GM21576 (cell line): ENCODE data around the gene KIDINS220.

Experiments
- ATAC-seq: cut with Tn5 transposase; IDR thresholded peaks from one replicate; pipeline ENCODE4 v1.9.1; 2021; ENCODE audit warnings: mild to moderate bottlenecking, moderate library complexity; ENCODE audit not compliant: unreplicated experiment

Gene KIDINS220

GRCh38 chr2:8805278-8806210 lies 31.9 kb downstream of the KIDINS220 start:
- ATAC-seq, result no peak

DNA sequence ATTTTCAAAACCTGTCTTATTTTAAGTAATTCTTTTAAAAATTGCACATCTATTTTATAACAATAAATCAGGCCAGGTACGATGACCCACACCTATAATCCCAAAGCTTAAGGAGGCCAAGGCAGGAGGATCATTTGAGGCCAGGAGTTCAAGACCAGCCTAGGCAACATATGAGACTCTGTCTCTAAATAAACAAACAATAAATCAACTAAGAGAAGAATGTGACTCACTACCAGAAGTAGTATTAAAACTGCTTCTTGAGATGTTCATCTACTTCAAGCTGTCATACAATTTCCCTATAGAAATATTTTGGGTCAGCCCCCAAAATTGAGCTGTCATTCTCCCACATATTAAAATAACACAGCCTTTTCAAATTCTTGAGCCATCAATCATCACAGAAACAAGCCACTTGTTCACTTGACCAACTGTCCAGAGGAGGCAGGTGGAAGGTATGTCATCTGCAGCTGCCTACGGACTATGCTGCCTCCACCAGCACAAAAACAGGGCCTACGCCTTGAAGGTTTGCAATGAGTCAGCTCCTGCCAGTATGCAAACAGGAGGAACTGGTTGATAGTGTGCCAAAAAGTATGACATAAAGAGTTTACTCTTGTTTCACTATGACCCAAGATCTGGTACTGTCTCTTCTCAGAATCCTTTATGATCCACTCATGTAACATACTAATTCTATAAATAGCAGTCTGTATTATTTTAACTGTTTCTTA lies 33.6 kb downstream of the KIDINS220 start:
- peak; percentile 99 for ATAC-seq

DNA sequence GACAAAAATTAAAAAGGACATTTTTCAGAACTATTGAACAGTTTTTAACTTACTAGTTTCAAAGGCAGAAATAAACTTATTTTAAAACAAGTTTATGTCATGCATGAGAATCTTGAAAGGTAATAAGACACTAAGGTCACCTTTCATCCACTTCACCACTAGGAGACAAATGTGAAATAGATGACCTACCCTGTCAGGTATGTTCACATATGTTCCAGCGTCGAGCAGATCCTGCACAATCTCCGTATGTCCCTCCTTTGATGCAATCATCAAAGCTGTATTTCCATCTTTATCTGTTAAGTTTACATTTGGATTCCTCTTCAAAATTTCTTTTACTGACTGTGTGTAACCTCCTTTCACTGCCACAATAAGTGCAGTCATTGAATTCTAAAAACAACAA lies 34.7 kb downstream of the KIDINS220 start:
- no peak for ATAC-seq

DNA sequence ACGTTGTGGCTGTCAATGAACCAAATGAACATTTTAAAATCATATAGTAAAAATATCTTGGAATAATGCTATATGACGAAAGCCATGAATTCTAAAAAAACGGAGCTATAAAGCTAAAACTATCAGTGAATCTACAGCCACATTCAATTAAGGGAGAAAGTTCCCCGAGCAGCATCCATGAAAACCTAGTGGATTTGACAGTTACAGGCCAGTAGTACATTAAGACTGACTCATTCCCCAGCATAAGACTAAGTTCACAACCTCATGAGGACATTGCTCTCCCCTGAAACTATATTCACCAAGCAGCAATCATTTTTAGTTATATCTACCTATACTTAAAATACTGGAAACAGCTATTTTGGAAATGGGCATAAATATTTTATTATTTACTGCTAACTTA lies 36.6 kb downstream of the KIDINS220 start:
- no peak for ATAC-seq

DNA sequence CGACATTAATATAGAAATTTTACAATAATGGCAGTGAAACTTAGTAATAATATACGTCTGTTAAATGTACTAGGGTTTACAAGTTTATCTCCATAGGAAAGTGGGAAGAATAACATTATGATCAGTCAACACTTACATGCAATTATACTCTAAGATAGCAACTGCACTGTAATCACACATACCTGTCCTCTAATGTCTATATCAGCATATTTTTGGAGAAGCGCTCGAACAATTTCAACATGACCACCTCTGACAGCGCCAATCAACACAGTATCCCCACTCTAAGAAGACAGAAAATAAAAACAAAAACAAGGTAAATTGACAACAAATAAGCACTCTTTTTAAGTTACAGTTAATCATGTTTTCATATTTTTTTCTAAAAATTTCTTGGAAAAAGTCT lies 37.2 kb downstream of the KIDINS220 start:
- no peak for ATAC-seq

- ATAC-seq, result no peak
Measured at GRCh38 chr2:8799004-8799403, 38.4 kb downstream of the KIDINS220 start.

DNA sequence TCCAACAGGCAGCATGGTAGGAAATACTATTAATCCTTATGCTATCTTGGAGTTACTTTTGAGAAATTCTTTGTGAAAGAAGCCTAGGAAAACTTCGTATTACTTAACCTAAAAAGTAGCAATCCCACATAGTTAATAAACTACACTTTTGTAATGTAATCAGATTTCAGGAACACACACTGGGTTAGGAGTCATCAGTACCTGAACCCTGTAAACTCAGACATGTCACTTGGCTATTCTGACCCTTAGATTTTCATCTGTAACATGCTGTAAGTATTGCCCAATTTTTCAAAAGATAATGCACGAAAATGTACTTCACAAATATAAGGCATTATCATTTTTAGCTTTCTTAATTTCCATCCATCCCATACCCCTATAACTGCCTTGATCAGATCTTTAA lies 39.0 kb downstream of the KIDINS220 start:
- ATAC-seq, result no peak

GRCh38 chr2:8797682-8798081 lies 39.7 kb downstream of the KIDINS220 start:
- no peak for ATAC-seq

DNA sequence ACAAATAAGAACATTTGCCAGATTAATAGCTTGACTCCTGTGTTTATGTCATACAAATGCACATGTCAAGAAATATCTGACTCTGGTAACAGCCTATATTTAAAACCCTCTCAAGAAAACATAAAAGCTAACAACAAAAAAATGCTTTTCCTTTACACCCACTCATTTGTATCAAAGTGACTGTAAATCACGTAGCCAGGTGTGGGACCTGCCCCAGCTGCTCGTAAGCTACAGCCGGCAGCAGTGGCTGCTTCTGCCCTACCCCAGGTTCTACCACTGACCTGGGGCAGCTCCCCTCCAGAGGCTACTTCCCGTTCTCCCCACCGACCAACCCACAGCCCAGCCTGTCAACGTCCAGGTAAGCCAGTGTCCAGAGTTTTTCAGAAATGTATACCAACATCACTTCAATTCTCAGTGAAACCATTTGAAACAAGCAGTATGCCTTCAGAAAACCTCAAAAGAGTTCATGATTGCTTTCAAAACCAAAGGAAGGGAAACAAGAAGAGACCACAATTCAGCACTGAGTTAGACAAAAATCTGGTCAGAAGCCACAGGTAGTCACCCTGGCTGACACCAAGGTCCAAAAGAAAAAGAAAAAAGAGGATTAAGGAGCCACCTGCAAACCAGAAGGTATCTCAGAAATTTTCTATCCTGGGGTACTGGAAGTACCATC lies 40.4 kb downstream of the KIDINS220 start:
- ATAC-seq, result peak; percentile 77

DNA sequence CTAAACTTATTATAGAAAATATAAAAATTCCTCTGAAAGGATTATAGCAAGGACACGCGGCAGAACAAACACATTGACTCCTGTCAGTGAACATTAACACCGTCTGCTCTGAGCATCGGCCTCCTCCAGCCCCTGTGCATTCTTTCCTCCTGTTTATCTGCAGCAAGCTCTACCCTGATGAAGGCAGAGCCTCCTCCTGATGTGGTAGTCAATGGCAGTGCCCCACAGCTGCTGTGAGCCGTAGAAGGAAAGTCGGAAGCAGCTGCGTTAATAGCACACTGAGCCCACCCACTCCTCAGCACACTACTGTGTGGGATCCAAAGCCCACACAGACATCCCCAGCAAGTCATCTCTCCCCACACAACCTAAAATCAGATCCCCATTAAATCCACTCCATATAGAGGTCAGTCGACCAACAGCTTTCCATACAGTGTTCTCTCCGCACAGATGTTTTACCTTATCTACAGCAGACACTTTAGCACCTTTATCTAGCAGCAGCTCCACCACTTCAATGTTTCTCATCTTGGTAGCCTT lies 41.0 kb downstream of the KIDINS220 start:
- no peak for ATAC-seq

- no peak for ATAC-seq
Measured at GRCh38 chr2:8794923-8795825, 42.2 kb downstream of the KIDINS220 start.

GRCh38 chr2:8790739-8791162 lies 46.7 kb downstream of the KIDINS220 start:
- peak; percentile 51 for ATAC-seq

DNA sequence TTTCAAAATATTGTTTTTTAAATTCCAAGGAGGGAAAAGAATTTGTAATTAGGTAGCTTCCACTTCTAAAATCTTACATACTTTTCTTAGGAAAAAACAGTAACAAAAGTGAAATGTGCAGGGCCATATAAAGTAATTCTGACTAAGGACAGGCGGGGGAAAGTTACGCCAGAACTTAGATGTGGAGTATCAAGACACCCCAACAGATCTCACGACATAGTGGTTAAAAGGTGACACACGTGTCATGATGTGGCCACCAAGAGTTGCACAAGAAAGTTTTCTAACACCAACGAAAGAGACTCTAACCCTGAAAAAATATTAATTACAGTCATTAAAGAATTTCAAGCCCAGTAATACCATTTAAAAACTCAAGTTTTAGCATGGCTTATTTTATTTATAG lies 51.0 kb downstream of the KIDINS220 start:
- ATAC-seq, result no peak

GRCh38 chr2:8779795-8780671 lies 57.4 kb downstream of the KIDINS220 start:
- ATAC-seq, result no peak

DNA sequence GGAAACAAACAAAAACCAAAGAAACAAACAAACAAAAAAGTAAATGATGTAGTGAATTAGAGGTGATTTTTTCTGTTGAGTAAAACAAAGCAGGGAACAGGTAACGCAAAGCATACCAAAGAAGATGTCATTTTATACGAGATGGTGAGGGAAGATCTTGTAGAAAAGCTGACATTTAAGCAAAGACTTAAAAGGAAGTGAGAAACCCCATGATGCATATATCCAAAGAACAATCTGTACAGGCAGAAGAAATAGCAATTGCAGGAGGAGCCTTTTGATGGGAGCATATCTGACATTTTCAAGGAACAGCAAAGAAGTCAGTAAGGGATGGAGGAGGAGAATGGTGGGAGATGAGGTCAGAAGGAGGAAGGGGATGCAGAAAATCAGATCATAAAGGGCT lies 63.0 kb downstream of the KIDINS220 start:
- no peak for ATAC-seq

- no peak for ATAC-seq
Measured at GRCh38 chr2:8767324-8767723, 70.1 kb downstream of the KIDINS220 start.

GRCh38 chr2:8761529-8762164 lies 75.8 kb downstream of the KIDINS220 start:
- ATAC-seq, result no peak

DNA sequence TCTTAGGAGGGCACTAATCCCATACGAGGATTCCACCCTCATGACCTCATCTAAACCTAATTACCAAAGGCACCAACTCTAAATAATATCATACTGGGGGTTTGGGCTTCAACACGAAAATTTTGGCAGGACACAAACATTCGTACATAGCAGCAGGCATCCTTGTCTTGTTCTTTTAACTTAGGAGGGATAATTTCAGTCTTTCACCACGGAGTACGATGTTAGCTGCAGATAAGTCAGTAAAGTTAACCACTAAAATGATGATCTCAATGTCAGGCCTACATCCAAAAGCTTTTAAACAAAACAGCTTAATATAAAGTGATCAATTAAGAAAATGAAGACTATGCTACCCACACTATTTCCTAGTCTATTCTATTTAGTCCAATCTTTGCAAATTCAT lies 80.7 kb downstream of the KIDINS220 start:
- ATAC-seq, result no peak

- ATAC-seq, result no peak
Measured at GRCh38 chr2:8756230-8756629, 81.2 kb downstream of the KIDINS220 start.
